Measurements from ENCODE around the gene NEO1. TPM values are rescaled to one million over a fixed set of nuclear protein-coding genes. Genes with fewer than 3 reads are reported as not detected.

NEO1 gene
- polyA plus RNA-seq, 1 donor from 2014 or later = 57.0 TPM

DNA sequence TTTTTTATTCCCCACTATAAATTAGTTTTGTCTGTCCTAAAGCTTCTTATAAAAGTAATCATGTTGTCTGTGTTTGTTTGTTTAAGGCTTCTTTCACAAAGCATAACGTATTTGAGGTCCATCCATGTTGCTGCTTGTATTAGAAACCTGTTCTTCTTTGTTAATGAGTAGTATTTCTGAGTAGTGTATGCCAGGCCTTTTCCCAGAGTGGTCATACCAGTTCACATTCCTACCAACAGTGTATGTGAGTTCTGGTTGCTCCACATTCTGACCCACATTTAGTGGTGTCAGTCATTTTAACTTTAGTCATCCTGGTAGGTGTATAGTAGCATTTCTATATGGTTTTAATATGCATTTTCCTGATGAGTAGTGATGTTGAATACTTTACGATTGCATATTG lies 98.6 kb downstream of the NEO1 start:
- no peak overlapping the region for H3K4me3 ChIP-seq (ENCODE audit: low read length)
- TF ChIP-seq REST (IDR thresholded peaks at IDR 0.05; ENCODE audit: borderline replicate concordance) (no peak), RAD21 (conservative IDR thresholded peaks at IDR 0.05) (no peak), CTCF (IDR thresholded peaks at IDR 0.05; ENCODE audit: poor library complexity, severe bottlenecking) (no peak), EZH2 (IDR thresholded peaks at IDR 0.05; ENCODE audit: borderline replicate concordance, insufficient read depth, low read length, poor library complexity, severe bottlenecking) (no peak), POLR2AphosphoS5 (IDR thresholded peaks at IDR 0.05) (no peak), MXI1 (conservative IDR thresholded peaks at IDR 0.05; ENCODE audit: poor library complexity, severe bottlenecking) (no peak), TAF1 (IDR thresholded peaks at IDR 0.05; ENCODE audit: low read depth) (no peak), SMC3 (conservative IDR thresholded peaks at IDR 0.05; ENCODE audit: poor library complexity) (no peak), EP300 (conservative IDR thresholded peaks at IDR 0.05; ENCODE audit: poor library complexity, severe bottlenecking) (no peak)
- no peaks in the 10 kb centered on the region for H3K9me2 ChIP-seq (ENCODE audit: insufficient read depth, low read length)
- peaks cover under 1% of the 10 kb centered on the region for H3K9me3 ChIP-seq (ENCODE audit: low read length)
- H4K20me1 ChIP-seq (ENCODE audit: insufficient read depth) = no peaks in the 10 kb centered on the region
- no peaks in the 10 kb centered on the region for H3F3A ChIP-seq (ENCODE audit: insufficient read depth, low read length, poor library complexity, severe bottlenecking)
- H3K27me3 ChIP-seq (ENCODE audit: insufficient read depth, low read depth, low read length) = no peaks in the 10 kb centered on the region
- no peak overlapping the region for H3K27ac ChIP-seq (ENCODE audit: low read length)
- H3K4me2 ChIP-seq (ENCODE audit: low read length) = no peak overlapping the region
- H2AFZ ChIP-seq (ENCODE audit: low read depth, low read length) = no peak overlapping the region
- H3K9ac ChIP-seq (ENCODE audit: low read length) = no peak overlapping the region
- H3K79me2 ChIP-seq (replicated peaks; ENCODE audit: insufficient read depth, low read length) = peaks cover 8% of the 10 kb centered on the region
- no peaks in the 10 kb centered on the region for H3K36me3 ChIP-seq (ENCODE audit: insufficient read depth, low read length)

DNA sequence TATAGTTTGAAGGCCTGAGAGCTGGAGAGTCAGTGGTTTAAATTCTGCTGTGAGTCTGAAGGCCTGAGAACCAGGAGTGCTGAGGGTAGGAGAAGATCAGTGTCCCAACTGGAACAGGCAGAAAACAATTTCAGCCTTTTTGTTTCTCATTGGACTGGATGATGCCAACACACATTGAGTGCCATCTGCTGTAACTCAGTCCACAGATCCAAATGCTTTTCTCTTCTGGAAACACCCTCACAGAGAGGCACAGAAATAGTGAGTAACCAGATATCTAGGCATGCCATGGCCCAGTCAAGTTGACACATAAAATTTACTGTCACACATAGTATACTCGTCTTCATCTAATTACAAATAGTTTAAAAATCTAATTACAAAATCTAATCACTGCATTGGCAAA lies 100.8 kb downstream of the NEO1 start:
- H3K9me2 ChIP-seq (ENCODE audit: insufficient read depth, low read length) = no peaks in the 10 kb centered on the region
- H3K9ac ChIP-seq (ENCODE audit: low read length) = no peak overlapping the region
- H3K4me2 ChIP-seq (ENCODE audit: low read length) = no peak overlapping the region
- H3K27ac ChIP-seq (ENCODE audit: low read length) = no peak overlapping the region
- H3K4me3 ChIP-seq (ENCODE audit: low read length) = no peak overlapping the region
- H2AFZ ChIP-seq (ENCODE audit: low read depth, low read length) = no peak overlapping the region
- H3F3A ChIP-seq (ENCODE audit: insufficient read depth, low read length, poor library complexity, severe bottlenecking) = no peaks in the 10 kb centered on the region
- no peaks in the 10 kb centered on the region for H3K27me3 ChIP-seq (ENCODE audit: insufficient read depth, low read depth, low read length)
- TF ChIP-seq EZH2 (IDR thresholded peaks at IDR 0.05; ENCODE audit: borderline replicate concordance, insufficient read depth, low read length, poor library complexity, severe bottlenecking) = no peak
- no peak for TF ChIP-seq EP300 (conservative IDR thresholded peaks at IDR 0.05; ENCODE audit: poor library complexity, severe bottlenecking)
- no peak for TF ChIP-seq TAF1 (IDR thresholded peaks at IDR 0.05; ENCODE audit: low read depth)
- no peak for TF ChIP-seq SMC3 (conservative IDR thresholded peaks at IDR 0.05; ENCODE audit: poor library complexity)
- no peak for TF ChIP-seq CTCF (IDR thresholded peaks at IDR 0.05; ENCODE audit: poor library complexity, severe bottlenecking)
- TF ChIP-seq POLR2AphosphoS5 (IDR thresholded peaks at IDR 0.05) = no peak
- no peak for TF ChIP-seq MXI1 (conservative IDR thresholded peaks at IDR 0.05; ENCODE audit: poor library complexity, severe bottlenecking)
- TF ChIP-seq RAD21 (conservative IDR thresholded peaks at IDR 0.05) = no peak
- TF ChIP-seq REST (IDR thresholded peaks at IDR 0.05; ENCODE audit: borderline replicate concordance) = no peak
- H3K9me3 ChIP-seq (ENCODE audit: low read length) = peaks cover 9% of the 10 kb centered on the region
- no peaks in the 10 kb centered on the region for H3K36me3 ChIP-seq (ENCODE audit: insufficient read depth, low read length)
- no peaks in the 10 kb centered on the region for H4K20me1 ChIP-seq (ENCODE audit: insufficient read depth)
- peaks cover 16% of the 10 kb centered on the region for H3K79me2 ChIP-seq (replicated peaks; ENCODE audit: insufficient read depth, low read length)

Data from neural cell (in vitro differentiated cells).